OCI-LY1 (cell line): ENCODE measurements around the gene TMC7.

Source experiments
- EZH2 ChIP-seq: fragments of 200-600 bp; sonication (generic), shearing (Covaris generic); IDR thresholded peaks from 2 replicates; pipeline ENCODE4 v1.8.0; 2017; ENCODE audit warnings: borderline replicate concordance, mixed run types, mild to moderate bottlenecking, antibody characterized with exemption, low read length, moderate library complexity, mixed read lengths
- TF ChIP-seq, protein P1 (sequence below): fragments of 200-600 bp; sonication (generic), shearing (Covaris generic); IDR thresholded peaks from 2 replicates; pipeline ENCODE4 v1.5.1; 2017; ENCODE audit warnings: mild to moderate bottlenecking, antibody characterized with exemption, low read length, moderate library complexity, mixed read lengths

DNA sequence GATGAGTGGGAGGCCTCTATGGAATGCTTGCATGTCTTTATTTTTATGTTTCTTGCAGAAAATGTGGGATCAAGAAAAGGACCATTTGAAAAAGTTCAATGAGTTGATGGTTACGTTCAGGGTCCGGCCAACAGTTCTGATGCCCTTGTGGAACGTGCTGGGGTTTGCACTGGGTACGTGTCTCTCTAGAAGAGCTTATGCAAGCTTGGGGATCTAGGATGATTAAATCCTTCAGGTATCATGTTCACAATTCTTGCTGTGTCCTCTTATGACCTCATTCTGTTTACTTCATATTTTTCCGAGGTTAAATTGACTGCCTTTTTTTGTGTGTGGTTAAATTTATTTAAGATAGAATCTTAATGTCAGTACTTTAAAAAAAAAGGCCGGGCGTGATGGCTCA, 90.1 kb downstream of the TMC7 start:
- TF ChIP-seq, protein P1, sequence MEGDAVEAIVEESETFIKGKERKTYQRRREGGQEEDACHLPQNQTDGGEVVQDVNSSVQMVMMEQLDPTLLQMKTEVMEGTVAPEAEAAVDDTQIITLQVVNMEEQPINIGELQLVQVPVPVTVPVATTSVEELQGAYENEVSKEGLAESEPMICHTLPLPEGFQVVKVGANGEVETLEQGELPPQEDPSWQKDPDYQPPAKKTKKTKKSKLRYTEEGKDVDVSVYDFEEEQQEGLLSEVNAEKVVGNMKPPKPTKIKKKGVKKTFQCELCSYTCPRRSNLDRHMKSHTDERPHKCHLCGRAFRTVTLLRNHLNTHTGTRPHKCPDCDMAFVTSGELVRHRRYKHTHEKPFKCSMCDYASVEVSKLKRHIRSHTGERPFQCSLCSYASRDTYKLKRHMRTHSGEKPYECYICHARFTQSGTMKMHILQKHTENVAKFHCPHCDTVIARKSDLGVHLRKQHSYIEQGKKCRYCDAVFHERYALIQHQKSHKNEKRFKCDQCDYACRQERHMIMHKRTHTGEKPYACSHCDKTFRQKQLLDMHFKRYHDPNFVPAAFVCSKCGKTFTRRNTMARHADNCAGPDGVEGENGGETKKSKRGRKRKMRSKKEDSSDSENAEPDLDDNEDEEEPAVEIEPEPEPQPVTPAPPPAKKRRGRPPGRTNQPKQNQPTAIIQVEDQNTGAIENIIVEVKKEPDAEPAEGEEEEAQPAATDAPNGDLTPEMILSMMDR, result no peak
- TF ChIP-seq EZH2, result no peak
